ENCODE measurements around the gene CLNK.

Gene CLNK

GRCh38 chr4:10605746-10606482 lies 78.7 kb downstream of the CLNK start:
- no peak for DNase-seq (ENCODE audit: low read depth, low spot score)

DNA sequence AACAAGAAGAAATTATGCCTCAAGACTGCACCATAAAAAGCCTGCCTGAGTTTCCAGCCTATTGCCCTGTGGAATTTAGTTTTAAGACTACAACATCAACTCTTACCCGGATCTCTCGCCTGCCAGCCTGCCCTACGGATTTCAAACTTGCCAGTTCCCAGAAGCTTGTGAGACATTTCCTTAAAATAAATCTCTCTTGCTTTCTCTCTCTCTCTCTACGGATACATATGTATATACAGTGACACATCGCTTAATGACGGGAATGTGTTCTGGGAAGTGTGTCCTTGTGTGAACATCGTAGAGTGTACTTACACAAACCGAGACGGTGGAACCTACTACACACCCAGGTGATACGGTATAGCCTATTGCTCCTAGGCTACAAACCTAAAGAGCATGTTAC lies 79.5 kb downstream of the CLNK start:
- H3K4me3 ChIP-seq (ENCODE audit: insufficient read length, low read depth), result no peak overlapping the region
- no peaks in the 10 kb centered on the region for H3K36me3 ChIP-seq (ENCODE audit: insufficient read depth, insufficient read length, low read length)
- H3K4me1 ChIP-seq (ENCODE audit: insufficient read depth, insufficient read length), result no peaks in the 10 kb centered on the region
- no peaks in the 10 kb centered on the region for H3K9me3 ChIP-seq (ENCODE audit: insufficient read depth, low read length)
- H3K27me3 ChIP-seq (ENCODE audit: insufficient read depth, insufficient read length), result no peaks in the 10 kb centered on the region
- no peak overlapping the region for H3K9ac ChIP-seq (ENCODE audit: insufficient read length, low read depth)
- TF ChIP-seq YY1 (IDR thresholded peaks at IDR 0.05; ENCODE audit: insufficient read depth, insufficient read length), result no peak
- no peak for TF ChIP-seq SUZ12 (IDR thresholded peaks at IDR 0.05; ENCODE audit: extremely low read depth, insufficient read depth, insufficient read length)
- TF ChIP-seq ZNF274 (IDR thresholded peaks at IDR 0.05; ENCODE audit: low read depth, low read length), result no peak
- no peak for DNase-seq (ENCODE audit: low read depth, low spot score)

More at GRCh38 chr4:10605746-10606482, 78.7 kb downstream of the CLNK start:
- Histone ChIP-seq H3K4me1 (ENCODE audit: insufficient read depth, insufficient read length) (no peaks in the 10 kb centered on the region), H3K36me3 (ENCODE audit: insufficient read depth, insufficient read length, low read length) (no peaks in the 10 kb centered on the region), H3K4me3 (ENCODE audit: insufficient read length, low read depth) (no peak overlapping the region), H3K27me3 (ENCODE audit: insufficient read depth, insufficient read length) (no peaks in the 10 kb centered on the region), H3K9me3 (ENCODE audit: insufficient read depth, low read length) (peaks cover 7% of the 10 kb centered on the region; the same call in 1 of the 2 replicates), H3K9ac (ENCODE audit: insufficient read length, low read depth) (no peak overlapping the region)
- TF ChIP-seq SUZ12 (IDR thresholded peaks at IDR 0.05; ENCODE audit: extremely low read depth, insufficient read depth, insufficient read length), result no peak

GRCh38 chr4:10599574-10599973 lies 85.0 kb downstream of the CLNK start:
- Histone ChIP-seq H3K4me3 (ENCODE audit: insufficient read length, low read depth) (no peak overlapping the region), H3K4me1 (ENCODE audit: insufficient read depth, insufficient read length) (no peaks in the 10 kb centered on the region), H3K27me3 (ENCODE audit: insufficient read depth, insufficient read length) (no peaks in the 10 kb centered on the region), H3K36me3 (ENCODE audit: insufficient read depth, insufficient read length, low read length) (no peaks in the 10 kb centered on the region), H3K9ac (ENCODE audit: insufficient read length, low read depth) (no peak overlapping the region), H3K9me3 (ENCODE audit: insufficient read depth, low read length) (no peaks in the 10 kb centered on the region)
- no peak for DNase-seq (ENCODE audit: low read depth, low spot score)
- TF ChIP-seq YY1 (IDR thresholded peaks at IDR 0.05; ENCODE audit: insufficient read depth, insufficient read length) (no peak), SUZ12 (IDR thresholded peaks at IDR 0.05; ENCODE audit: extremely low read depth, insufficient read depth, insufficient read length) (no peak), ZNF274 (IDR thresholded peaks at IDR 0.05; ENCODE audit: low read depth, low read length) (no peak)

DNA sequence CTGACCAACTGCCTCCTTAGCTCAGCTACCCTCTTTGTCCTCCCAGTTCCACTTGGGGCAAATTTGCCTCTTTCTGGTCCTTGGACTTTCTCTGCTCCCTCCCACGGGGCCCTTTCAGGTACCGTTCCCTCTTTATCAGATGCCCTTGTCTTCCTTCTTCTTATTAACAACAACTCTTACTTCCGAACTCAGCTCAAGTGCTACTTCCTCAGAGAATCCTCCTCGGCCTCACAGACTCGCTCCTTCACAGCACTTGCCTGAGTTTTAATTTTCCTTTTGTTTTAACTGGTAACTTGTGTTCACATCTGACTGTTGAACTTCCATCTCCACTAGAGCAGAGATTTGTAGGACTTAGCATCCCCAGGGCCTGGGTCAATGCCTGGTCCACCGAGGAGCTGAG lies 85.7 kb downstream of the CLNK start:
- H3K4me3 ChIP-seq (ENCODE audit: insufficient read length, low read depth), result no peak overlapping the region
- no peak for TF ChIP-seq ZNF274 (IDR thresholded peaks at IDR 0.05; ENCODE audit: low read depth, low read length)
- TF ChIP-seq SUZ12 (IDR thresholded peaks at IDR 0.05; ENCODE audit: extremely low read depth, insufficient read depth, insufficient read length), result no peak
- no peak for TF ChIP-seq YY1 (IDR thresholded peaks at IDR 0.05; ENCODE audit: insufficient read depth, insufficient read length)
- H3K4me1 ChIP-seq (ENCODE audit: insufficient read depth, insufficient read length), result no peaks in the 10 kb centered on the region
- no peak overlapping the region for H3K9ac ChIP-seq (ENCODE audit: insufficient read length, low read depth)
- H3K36me3 ChIP-seq (ENCODE audit: insufficient read depth, insufficient read length, low read length), result no peaks in the 10 kb centered on the region
- H3K9me3 ChIP-seq (ENCODE audit: insufficient read depth, low read length), result no peaks in the 10 kb centered on the region
- no peaks in the 10 kb centered on the region for H3K27me3 ChIP-seq (ENCODE audit: insufficient read depth, insufficient read length)
- no peak for DNase-seq (ENCODE audit: low read depth, low spot score)

DNA sequence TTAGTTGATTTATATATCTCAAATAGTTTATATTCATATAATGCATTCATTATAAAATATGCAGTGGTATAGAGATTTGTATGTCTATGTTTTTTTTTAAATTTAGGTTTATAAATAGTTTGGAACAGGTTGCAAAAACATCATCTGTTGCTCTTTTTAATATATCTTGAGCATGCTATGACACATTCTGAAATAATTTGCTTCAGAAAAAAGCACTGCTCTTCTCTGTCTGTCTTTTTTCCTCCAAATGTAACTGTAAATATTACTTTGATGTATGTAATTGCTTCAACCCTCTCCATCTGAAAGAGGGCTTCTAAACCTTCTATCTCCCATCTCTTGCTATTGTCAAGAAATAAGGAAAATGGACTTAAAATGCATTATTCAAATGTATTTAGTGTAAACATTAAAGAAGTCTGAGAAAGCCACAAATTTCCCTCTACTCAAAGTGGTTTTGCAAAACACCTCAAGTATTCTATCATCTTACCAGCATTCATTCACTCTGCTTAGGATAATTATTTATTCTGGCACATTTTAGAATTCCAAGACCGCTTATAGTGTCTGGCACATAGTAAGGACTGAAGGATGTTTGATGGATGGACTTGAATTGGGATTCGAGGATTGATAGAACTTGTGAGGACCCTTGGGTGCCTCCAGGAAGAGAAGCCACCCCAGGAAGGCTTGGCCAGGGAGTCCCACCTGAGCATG lies 87.8 kb downstream of the CLNK start:
- Histone ChIP-seq H3K9me3 (ENCODE audit: insufficient read depth, low read length) (no peaks in the 10 kb centered on the region), H3K27me3 (ENCODE audit: insufficient read depth, insufficient read length) (no peaks in the 10 kb centered on the region), H3K9ac (ENCODE audit: insufficient read length, low read depth) (no peak overlapping the region), H3K36me3 (ENCODE audit: insufficient read depth, insufficient read length, low read length) (no peaks in the 10 kb centered on the region), H3K4me1 (ENCODE audit: insufficient read depth, insufficient read length) (no peaks in the 10 kb centered on the region), H3K4me3 (ENCODE audit: insufficient read length, low read depth) (no peak overlapping the region)
- TF ChIP-seq ZNF274 (IDR thresholded peaks at IDR 0.05; ENCODE audit: low read depth, low read length), result no peak
- no peak for DNase-seq (ENCODE audit: low read depth, low spot score)

GRCh38 chr4:10593130-10593529 lies 91.4 kb downstream of the CLNK start:
- no peak for TF ChIP-seq ZNF274 (IDR thresholded peaks at IDR 0.05; ENCODE audit: low read depth, low read length)
- no peak for TF ChIP-seq SUZ12 (IDR thresholded peaks at IDR 0.05; ENCODE audit: extremely low read depth, insufficient read depth, insufficient read length)
- no peak for TF ChIP-seq YY1 (IDR thresholded peaks at IDR 0.05; ENCODE audit: insufficient read depth, insufficient read length)
- Histone ChIP-seq H3K4me1 (ENCODE audit: insufficient read depth, insufficient read length) (no peaks in the 10 kb centered on the region), H3K4me3 (ENCODE audit: insufficient read length, low read depth) (no peak overlapping the region), H3K27me3 (ENCODE audit: insufficient read depth, insufficient read length) (no peaks in the 10 kb centered on the region), H3K36me3 (ENCODE audit: insufficient read depth, insufficient read length, low read length) (no peaks in the 10 kb centered on the region), H3K9me3 (ENCODE audit: insufficient read depth, low read length) (no peaks in the 10 kb centered on the region), H3K9ac (ENCODE audit: insufficient read length, low read depth) (no peak overlapping the region)
- no peak for DNase-seq (ENCODE audit: low read depth, low spot score)

GRCh38 chr4:10590896-10591295 lies 93.7 kb downstream of the CLNK start:
- no peaks in the 10 kb centered on the region for H3K36me3 ChIP-seq (ENCODE audit: insufficient read depth, insufficient read length, low read length)
- no peak overlapping the region for H3K9ac ChIP-seq (ENCODE audit: insufficient read length, low read depth)
- H3K4me1 ChIP-seq (ENCODE audit: insufficient read depth, insufficient read length), result no peaks in the 10 kb centered on the region
- TF ChIP-seq SUZ12 (IDR thresholded peaks at IDR 0.05; ENCODE audit: extremely low read depth, insufficient read depth, insufficient read length) (no peak), ZNF274 (IDR thresholded peaks at IDR 0.05; ENCODE audit: low read depth, low read length) (no peak), YY1 (IDR thresholded peaks at IDR 0.05; ENCODE audit: insufficient read depth, insufficient read length) (no peak)
- DNase-seq (ENCODE audit: low read depth, low spot score), result no peak
- H3K4me3 ChIP-seq (ENCODE audit: insufficient read length, low read depth), result no peak overlapping the region
- no peaks in the 10 kb centered on the region for H3K9me3 ChIP-seq (ENCODE audit: insufficient read depth, low read length)
- no peaks in the 10 kb centered on the region for H3K27me3 ChIP-seq (ENCODE audit: insufficient read depth, insufficient read length)
